HG03469 (cell line): ENCODE results near the gene TSEN15.
"Not testable (repeated sequence)": the region's sequence is repeated elsewhere in the genome, so short reads cannot be mapped to it uniquely, and the experiment has no call there.

Source experiments
- ATAC-seq: cut with Tn5 transposase; IDR thresholded peaks from one replicate; pipeline ENCODE4 v1.9.1; 2021; ENCODE audit warnings: mild to moderate bottlenecking, moderate library complexity, moderate number of reproducible peaks; ENCODE audit not compliant: unreplicated experiment

TSEN15 gene

GRCh38 chr1:184031092-184031408, 20.5 kb upstream of the TSEN15 start:
- no peak for ATAC-seq

- no peak for ATAC-seq
These were observed 20.0 kb upstream of the TSEN15 start for GRCh38 chr1:184031409-184032107.

GRCh38 chr1:184032306-184032929, 19.1 kb upstream of the TSEN15 start:
- no peak for ATAC-seq

GRCh38 chr1:184032930-184033418, 18.6 kb upstream of the TSEN15 start:
- no peak for ATAC-seq

- ATAC-seq, result no peak
These were observed 17.8 kb upstream of the TSEN15 start for GRCh38 chr1:184033711-184034167.

- ATAC-seq, result no peak
These were observed 16.7 kb upstream of the TSEN15 start for GRCh38 chr1:184034761-184035379.

- ATAC-seq, result no peak
These were observed 15.6 kb upstream of the TSEN15 start for GRCh38 chr1:184035719-184036516.

GRCh38 chr1:184036517-184036949, 15.0 kb upstream of the TSEN15 start:
- no peak for ATAC-seq

- no peak for ATAC-seq
These were observed 13.5 kb upstream of the TSEN15 start for GRCh38 chr1:184037849-184038591.

- ATAC-seq, result no peak
These were observed 12.4 kb upstream of the TSEN15 start for GRCh38 chr1:184039126-184039525.

- no peak for ATAC-seq
These were observed 9.8 kb upstream of the TSEN15 start for GRCh38 chr1:184041731-184042130.

GRCh38 chr1:184043315-184043714, 8.2 kb upstream of the TSEN15 start:
- ATAC-seq, result not testable (repeated sequence)

- ATAC-seq, result no peak
These were observed 6.7 kb upstream of the TSEN15 start for GRCh38 chr1:184044603-184045376.

- not testable (repeated sequence) for ATAC-seq
These were observed 4.0 kb upstream of the TSEN15 start for GRCh38 chr1:184047541-184047940.

- no peak for ATAC-seq
These were observed 2.8 kb upstream of the TSEN15 start for GRCh38 chr1:184048561-184049240.

- no peak for ATAC-seq
These were observed 2.2 kb upstream of the TSEN15 start for GRCh38 chr1:184049291-184049690.

- no peak for ATAC-seq
These were observed 1.6 kb upstream of the TSEN15 start for GRCh38 chr1:184049836-184050468.

- ATAC-seq, result no peak
These were observed 894 bp upstream of the TSEN15 start for GRCh38 chr1:184050636-184051035.

- no peak for ATAC-seq
These were observed 419 bp upstream of the TSEN15 start for GRCh38 chr1:184051138-184051484.
